ENCODE results near the gene DNAJC6. TPM values are rescaled to one million over a fixed set of nuclear protein-coding genes. Genes with fewer than 3 reads are reported as not detected.

Gene DNAJC6
- total RNA-seq, 1 experiment from 2014 or later, result 6.2 TPM

GRCh38 chr1:65346190-65346589 is 36.8 kb downstream of the DNAJC6 start:
- CTCF ChIA-PET, result no interaction called here
- no peak for TF ChIP-seq CTCF (IDR thresholded peaks at IDR 0.05; ENCODE audit: insufficient read depth in 1 of 2, low read depth in 1 of 2, low read length in 1 of 2, severe bottlenecking in 1 of 2, unreplicated experiment in 1 of 2)

GRCh38 chr1:65355031-65355712 is 45.8 kb downstream of the DNAJC6 start:
- no peaks in the 10 kb centered on the region for H3K9me3 ChIP-seq
- Mint-ChIP-seq H3K27me3 (ENCODE audit: insufficient read depth, unreplicated experiment) (no peaks in the 10 kb centered on the region), H3K27ac (ENCODE audit: unreplicated experiment) (no peak overlapping the region), H3K9me3 (ENCODE audit: unreplicated experiment) (no peaks in the 10 kb centered on the region), H3K36me3 (ENCODE audit: insufficient read depth, unreplicated experiment) (no peaks in the 10 kb centered on the region), H3K4me1 (ENCODE audit: low read depth, unreplicated experiment) (no peaks in the 10 kb centered on the region), H3K4me3 (ENCODE audit: unreplicated experiment) (no peak overlapping the region)
- no peak overlapping the region for H3K4me3 ChIP-seq (ENCODE audit: low read depth, low read length)
- H3K27me3 ChIP-seq (replicated peaks; ENCODE audit: control insufficient read depth, insufficient read depth, low read length), result no peaks in the 10 kb centered on the region
- no peak for TF ChIP-seq CTCF (IDR thresholded peaks at IDR 0.05; ENCODE audit: insufficient read depth in 1 of 2, low read depth in 1 of 2, low read length in 1 of 2, severe bottlenecking in 1 of 2, unreplicated experiment in 1 of 2)
- H3K4me1 ChIP-seq, result no peaks in the 10 kb centered on the region
- BruUV-seq (replicated peaks), result no TSS peak
- ChIA-PET POLR2A (no interaction called here), CTCF (no interaction called here)
- H3K36me3 ChIP-seq (ENCODE audit: control insufficient read depth, insufficient read depth, low read length), result no peaks in the 10 kb centered on the region
- intact Hi-C loops (cut with micrococcal nuclease; ENCODE audit: unreplicated experiment), result no loop called here
- no peak for DNase-seq

More at GRCh38 chr1:65346190-65346589, 36.8 kb downstream of the DNAJC6 start:
- Mint-ChIP-seq H3K4me1 (ENCODE audit: low read depth, unreplicated experiment) (no peaks in the 10 kb centered on the region), H3K36me3 (ENCODE audit: insufficient read depth, unreplicated experiment) (no peaks in the 10 kb centered on the region), H3K4me3 (ENCODE audit: unreplicated experiment) (no peak overlapping the region), H3K27me3 (ENCODE audit: insufficient read depth, unreplicated experiment) (no peaks in the 10 kb centered on the region), H3K27ac (ENCODE audit: unreplicated experiment) (no peak overlapping the region), H3K9me3 (ENCODE audit: unreplicated experiment) (no peaks in the 10 kb centered on the region)
- no TSS peak for BruUV-seq (replicated peaks)
- no peaks in the 10 kb centered on the region for H3K36me3 ChIP-seq (ENCODE audit: control insufficient read depth, insufficient read depth, low read length)
- intact Hi-C loops (cut with micrococcal nuclease; ENCODE audit: unreplicated experiment), result no loop called here
- no peaks in the 10 kb centered on the region for H3K27me3 ChIP-seq (replicated peaks; ENCODE audit: control insufficient read depth, insufficient read depth, low read length)
- no peak for DNase-seq
- H3K4me1 ChIP-seq, result no peaks in the 10 kb centered on the region
- H3K4me3 ChIP-seq (ENCODE audit: low read depth, low read length), result no peak overlapping the region
- no peaks in the 10 kb centered on the region for H3K9me3 ChIP-seq
- POLR2A ChIA-PET, result no interaction called here

GRCh38 chr1:65357291-65357960 is 48.1 kb downstream of the DNAJC6 start:
- no TSS peak for BruUV-seq (replicated peaks)
- no peaks in the 10 kb centered on the region for H3K27me3 ChIP-seq (replicated peaks; ENCODE audit: control insufficient read depth, insufficient read depth, low read length)
- Mint-ChIP-seq H3K4me1 (ENCODE audit: low read depth, unreplicated experiment) (peaks cover 6% of the 10 kb centered on the region), H3K9me3 (ENCODE audit: unreplicated experiment) (no peaks in the 10 kb centered on the region), H3K27me3 (ENCODE audit: insufficient read depth, unreplicated experiment) (no peaks in the 10 kb centered on the region), H3K36me3 (ENCODE audit: insufficient read depth, unreplicated experiment) (no peaks in the 10 kb centered on the region), H3K4me3 (ENCODE audit: unreplicated experiment) (no peak overlapping the region), H3K27ac (ENCODE audit: unreplicated experiment) (no peak overlapping the region)
- no peaks in the 10 kb centered on the region for H3K9me3 ChIP-seq
- H3K36me3 ChIP-seq (ENCODE audit: control insufficient read depth, insufficient read depth, low read length), result no peaks in the 10 kb centered on the region
- ChIA-PET CTCF (no interaction called here), POLR2A (no interaction called here)
- no peak overlapping the region for H3K4me3 ChIP-seq (ENCODE audit: low read depth, low read length)
- intact Hi-C loops (cut with micrococcal nuclease; ENCODE audit: unreplicated experiment), result no loop called here
- no peak for DNase-seq
- TF ChIP-seq CTCF (IDR thresholded peaks at IDR 0.05; ENCODE audit: insufficient read depth in 1 of 2, low read depth in 1 of 2, low read length in 1 of 2, severe bottlenecking in 1 of 2, unreplicated experiment in 1 of 2), result no peak
- no peaks in the 10 kb centered on the region for H3K4me1 ChIP-seq

All from Caco-2 (cell line).